ENCODE results near the gene AUTS2.

AUTS2 gene

DNA sequence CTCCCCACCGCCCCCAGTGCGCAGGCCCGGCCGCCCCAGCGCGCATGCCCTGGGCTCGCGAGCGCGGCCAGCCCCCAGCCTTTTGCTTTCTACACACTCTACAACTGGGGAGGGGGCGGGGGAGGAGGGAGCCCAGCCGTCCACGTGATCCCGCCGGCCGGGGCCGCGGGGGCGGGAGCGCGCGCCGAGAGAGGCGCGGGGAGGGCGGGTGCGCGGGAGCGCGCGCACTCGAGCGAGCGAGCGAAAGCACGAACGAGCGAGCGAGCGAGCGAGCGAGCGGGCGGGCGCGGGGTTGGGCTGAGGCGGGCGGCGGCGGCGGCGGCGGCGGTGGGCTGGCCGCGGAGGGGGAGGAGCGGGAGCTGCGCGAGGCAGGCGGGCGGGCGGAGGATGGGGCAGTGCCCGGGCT is at the start of gene AUTS2:
Gene AUTS2 (plus strand): TSS at position 395 of the 406 bp plus-strand sequence. CDS start 1,179 bp downstream, outside the sequence.
- FAIRE-seq = no peak

DNA sequence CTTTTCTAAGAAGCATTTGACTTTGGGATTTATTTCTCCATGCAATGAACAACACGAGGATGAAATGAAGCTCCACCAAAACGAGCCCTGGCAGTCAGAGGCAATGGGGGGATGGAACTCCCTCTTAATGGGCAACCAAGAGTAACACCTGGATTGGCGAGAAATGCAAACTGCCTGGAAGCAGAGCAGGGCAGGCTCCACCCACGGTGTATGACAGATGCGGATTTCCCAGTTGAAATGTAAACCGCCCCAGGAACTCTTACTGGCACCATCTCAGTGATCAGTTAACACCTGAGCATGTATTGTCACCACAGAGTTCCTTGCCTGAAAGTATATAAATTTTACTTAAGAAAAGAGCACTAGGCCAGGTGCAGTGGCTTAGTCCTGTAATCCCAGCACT is 47.3 kb upstream of the AUTS2 start:
- no peak for FAIRE-seq

GRCh38 chr7:69553190-69553589 is 45.1 kb upstream of the AUTS2 start:
- FAIRE-seq = no peak

DNA sequence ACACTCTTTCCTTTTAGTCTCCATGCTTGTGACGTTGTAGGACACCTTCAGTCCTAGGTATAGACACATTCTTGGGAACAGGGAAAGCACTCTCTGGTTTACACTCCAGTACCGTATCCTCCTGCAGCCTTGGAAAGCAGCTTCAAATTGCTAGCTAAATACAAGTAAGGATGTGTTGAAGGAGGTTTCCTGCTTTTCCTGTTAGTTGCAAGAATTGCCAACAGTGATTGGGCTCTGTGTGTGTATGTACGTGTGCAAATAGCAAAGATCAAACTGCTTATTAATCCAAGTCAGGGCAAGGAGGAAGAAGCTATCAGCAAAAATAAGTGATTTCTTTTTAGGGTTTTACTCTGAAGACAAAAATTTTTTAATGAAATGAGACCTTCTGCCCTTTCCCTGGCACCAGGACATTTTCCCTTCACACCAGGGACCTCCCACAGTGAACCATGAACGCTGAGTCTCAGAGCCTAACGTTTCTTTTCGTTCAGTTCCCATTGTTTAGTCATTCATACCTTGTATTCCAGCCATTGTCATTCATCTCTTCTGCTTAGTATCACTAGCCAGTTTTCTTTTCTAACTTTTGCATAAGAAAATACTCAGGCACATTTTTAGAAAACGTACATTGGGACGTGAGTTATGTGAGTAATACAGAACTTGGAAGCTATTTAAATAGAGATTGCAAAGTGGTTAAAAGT is 36.9 kb upstream of the AUTS2 start:
- no peak for FAIRE-seq

GRCh38 chr7:69564454-69565417 is 33.5 kb upstream of the AUTS2 start:
- FAIRE-seq = no peak

DNA sequence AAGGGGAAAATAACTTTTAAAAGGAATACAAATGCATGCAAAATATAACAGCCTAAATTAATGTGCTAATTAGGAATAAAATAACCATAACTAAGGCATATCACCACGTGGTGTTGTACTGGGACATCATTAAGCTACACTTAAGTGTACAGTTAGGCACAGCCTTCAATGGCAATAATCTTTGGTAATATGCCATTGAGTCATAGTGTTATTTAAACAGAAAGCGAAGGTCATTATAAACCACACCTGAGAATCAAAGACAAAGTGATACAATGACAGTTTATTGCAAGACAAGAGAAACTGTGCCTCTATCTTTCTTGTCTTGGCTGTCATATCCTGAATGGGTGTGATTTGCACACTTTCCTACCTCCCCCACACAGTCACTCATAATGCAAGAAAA is 30.5 kb upstream of the AUTS2 start:
- no peak for FAIRE-seq

DNA sequence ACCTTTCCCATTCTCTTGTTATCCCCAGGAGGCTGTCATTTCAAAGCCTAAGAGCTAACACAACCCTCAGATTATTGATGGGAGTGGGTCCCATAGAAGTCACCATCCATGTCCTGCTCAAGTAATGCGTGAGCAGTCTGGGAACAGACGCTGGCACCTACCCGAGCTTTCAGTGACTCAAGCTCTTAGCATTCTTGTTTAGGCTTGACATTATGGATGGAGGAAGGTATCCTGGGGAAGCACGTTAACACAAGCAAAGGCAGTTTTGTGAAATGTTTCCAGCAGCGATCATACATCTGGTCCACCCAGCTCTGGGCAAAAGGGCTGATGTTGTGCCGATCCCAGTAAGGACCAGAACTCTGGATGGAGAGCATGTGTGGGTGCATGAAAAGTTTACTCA is 30.0 kb upstream of the AUTS2 start:
- no peak for FAIRE-seq

DNA sequence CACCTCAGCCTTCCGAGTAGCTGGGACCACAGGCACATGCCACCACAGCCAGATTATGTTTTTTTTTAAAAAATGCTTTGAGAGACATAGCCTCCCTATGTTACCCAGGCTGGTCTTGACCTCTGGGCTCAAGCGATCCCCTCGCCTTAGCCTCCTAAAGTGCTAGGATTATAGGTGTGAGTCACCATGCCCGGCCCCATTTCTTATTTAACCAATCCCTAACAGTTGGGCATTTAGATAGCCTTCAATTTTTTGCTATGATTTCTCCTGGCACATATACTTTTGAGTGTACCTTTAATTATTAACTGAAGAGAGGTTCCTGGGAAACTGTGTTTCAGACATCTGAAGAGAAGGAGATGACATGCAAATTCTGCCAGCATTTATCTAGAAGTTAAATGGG is 22.6 kb upstream of the AUTS2 start:
- FAIRE-seq = no peak

- FAIRE-seq = no peak
These were observed 21.1 kb upstream of the AUTS2 start for GRCh38 chr7:69577221-69577620.

DNA sequence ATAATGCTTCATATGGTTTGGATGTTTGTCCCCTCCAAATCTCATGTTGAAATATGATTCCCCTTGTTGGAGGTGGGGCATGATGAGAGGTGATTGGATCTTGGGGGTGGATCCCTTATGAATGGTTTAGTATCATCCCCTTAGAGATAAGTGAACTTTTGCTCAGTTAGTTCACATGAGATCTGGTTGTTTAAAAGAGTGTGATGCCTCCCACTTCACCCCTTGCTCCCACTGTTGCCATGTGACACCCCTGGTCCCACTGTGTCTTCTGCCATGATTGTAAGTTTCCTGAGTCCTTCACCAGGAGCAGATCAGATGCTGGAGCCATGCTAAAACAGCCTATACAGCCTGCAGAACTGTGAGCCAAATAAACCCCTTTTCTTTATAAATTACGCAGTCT is 13.1 kb upstream of the AUTS2 start:
- no peak for FAIRE-seq

DNA sequence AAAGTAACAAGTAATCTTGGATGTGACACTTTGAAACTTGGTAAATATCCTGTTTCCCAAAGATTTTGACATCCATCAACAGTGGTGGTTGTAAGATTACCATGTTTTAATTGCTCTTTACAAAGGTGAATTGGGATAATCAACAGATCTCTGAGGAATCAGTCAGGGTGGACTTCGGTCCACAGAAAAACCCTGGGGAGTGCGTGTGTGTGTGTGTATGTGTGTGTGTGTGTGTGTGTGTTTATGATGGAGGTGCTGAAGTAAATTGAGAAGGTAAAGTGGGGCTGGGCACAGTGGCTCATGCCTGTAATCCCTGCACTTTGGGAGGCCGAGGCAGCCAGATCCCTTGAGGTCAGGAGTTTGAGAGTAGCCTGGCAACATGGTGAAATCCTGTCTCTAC is 12.0 kb upstream of the AUTS2 start:
- no peak for FAIRE-seq

DNA sequence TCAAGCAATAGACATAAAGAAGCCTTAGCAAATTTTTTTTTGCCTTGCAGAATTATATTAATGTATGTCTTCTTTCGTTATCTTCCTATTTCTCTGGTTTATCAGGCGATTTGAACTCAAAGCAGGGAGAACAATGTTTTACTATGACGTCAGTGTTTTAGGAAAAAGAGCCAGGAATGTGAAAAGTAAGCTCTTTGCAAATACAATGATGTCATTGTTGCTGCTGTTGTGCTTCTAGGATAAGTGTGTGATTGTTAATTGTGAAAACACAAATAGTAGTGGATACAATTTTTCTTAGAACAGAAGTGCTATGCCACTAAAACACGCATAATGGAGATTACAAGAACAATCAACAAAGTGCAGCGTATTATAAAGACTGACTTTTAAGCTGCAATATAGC is 9.5 kb upstream of the AUTS2 start:
- no peak for FAIRE-seq

DNA sequence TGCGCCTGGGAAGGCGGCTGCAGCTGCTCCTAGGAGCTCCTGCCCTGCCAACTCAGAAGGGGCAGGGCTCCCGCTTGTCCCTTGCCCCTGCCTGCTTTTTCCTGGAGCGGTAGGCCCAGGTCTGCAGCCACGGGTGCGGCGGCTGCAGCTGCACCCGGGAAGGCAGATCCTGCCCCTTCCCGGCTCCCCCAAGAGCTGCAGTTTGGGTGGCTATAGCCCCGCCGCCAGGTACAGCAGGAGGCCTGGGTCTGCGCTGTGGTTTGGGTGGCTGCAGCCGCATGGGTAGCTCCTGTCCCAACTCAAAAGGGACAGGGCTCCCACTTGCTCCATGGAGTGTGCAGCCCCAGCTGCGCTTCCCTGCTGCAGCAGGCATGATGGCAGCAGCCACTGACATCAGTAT is 6.5 kb upstream of the AUTS2 start:
- FAIRE-seq = no peak

- no peak for FAIRE-seq
These were observed 4.8 kb upstream of the AUTS2 start for GRCh38 chr7:69593511-69593910.

DNA sequence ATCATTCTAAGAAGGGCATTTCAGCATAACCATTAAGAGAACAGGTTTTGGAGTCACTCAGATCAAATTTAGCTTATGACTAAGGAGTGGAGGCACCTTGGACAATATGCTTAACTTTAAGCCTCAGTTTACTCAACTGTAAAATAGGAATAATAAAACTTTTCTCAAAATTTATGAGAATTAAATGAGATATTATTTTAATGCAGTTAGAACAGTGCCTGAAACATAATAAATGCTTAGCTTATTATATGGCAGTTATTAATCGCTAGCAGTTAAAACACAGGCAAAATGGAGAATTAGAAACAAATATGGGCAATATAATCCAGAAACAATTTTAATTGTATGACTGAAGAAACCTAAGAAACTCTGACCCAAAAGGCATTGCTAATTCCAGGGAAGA is 2.9 kb upstream of the AUTS2 start:
- no peak for FAIRE-seq

GRCh38 chr7:69596056-69596455 is 2.2 kb upstream of the AUTS2 start:
- FAIRE-seq = no peak

DNA sequence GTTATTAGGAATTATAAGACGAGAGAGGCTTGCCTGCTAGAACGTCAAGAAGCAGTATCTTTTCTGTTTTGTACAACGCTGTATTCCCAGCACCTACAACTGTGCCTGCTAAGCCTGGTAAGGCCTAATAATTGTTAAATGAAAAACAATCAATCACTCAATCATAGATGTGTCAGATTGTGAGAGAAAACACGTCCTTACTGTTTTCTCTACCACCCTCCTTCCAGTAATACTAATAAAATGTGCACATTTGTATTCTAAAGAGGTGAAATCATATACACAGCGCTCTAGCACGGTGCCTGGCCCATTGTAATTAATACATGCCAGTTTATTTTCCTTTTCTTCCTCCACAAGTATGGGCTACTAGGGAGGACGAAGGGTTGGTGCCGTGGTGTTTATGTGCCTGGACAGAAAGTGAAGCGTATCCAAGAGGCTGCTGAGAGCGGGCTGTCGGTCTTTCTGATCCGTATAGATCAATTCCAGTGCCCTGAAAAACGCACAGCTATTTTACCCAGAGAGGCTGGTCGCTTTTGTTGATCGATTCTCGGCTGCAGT is 1.5 kb upstream of the AUTS2 start:
- no peak for FAIRE-seq

DNA sequence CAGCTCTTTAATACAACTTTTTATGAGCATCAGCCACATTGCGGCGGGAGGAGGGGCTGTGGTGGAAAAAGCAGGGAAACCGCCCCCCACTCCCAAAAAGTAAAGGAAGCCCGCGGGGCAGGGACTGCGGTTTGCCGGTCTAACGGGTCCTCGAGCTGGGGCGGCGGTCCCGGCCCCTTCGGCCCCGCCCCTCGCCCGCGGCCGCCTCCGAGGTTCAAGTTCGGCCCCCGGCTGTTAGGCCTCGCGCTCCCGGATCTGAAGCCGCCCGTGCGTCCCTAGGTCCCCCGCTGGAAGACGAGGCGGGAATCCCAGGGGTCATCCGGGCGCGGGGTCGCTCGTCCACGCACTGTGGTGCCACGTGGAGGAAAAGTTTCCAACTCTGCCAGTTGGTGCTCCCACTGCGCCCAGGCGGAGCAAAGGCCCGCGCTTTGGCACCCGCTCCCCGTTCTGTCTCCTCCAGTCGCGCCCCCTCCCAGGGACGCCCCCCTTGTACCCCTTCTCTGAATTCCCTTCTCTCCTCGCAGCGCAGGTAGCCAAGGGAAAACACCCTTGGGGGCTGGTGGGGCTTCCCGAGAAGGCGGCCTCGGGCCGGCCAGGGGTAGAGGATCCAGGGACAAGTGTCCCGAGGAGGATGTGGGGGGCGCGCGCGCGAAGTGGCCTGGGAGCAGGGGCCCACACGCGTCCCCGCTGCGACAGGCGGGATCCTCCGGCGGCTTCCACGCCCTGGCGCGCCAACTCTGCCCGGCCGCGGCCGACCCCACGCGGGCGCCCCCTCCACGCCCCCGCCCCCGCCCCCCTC is 798 bp upstream of the AUTS2 start:
- FAIRE-seq = no peak

DNA sequence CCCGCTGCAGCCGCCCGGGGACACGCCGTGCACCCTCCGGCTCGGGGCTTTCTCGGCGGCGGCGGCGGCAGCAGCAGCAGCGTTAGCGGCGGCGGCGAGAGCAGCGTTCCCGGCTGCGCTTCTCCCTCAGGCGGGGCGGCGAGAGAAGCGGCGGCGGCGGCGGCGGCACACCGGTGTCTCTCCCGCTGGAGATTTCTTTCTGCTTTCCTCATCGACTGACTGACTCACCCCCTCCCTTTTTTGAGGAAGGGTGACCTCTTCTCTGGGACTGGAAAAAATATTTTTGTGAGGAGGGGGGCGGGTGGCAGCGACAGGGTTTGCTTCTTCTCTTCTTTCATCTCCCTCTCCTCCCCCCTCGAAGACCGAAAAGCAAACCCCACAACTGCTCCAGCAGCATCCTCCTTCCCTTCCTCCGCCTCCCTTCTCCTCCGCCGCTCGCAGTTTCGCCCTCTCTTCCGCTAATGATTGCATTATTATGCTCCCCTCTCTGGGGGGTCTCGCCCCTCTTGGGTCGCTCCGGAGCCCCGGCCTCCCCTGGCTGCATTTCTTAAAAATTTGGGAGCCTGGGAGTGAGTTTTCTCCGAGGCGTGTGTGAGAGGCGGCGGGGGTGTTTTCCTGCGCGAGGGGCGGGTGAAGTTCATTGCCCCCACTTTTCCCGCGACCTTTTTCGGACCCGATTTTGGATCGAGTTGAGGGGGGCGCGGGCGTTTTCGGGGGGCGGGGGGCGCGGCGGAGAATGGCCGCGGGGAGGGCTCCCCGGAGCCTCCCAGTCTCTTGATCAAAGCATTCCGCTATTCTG is 411 bp downstream of the AUTS2 start:
- no peak for FAIRE-seq

DNA sequence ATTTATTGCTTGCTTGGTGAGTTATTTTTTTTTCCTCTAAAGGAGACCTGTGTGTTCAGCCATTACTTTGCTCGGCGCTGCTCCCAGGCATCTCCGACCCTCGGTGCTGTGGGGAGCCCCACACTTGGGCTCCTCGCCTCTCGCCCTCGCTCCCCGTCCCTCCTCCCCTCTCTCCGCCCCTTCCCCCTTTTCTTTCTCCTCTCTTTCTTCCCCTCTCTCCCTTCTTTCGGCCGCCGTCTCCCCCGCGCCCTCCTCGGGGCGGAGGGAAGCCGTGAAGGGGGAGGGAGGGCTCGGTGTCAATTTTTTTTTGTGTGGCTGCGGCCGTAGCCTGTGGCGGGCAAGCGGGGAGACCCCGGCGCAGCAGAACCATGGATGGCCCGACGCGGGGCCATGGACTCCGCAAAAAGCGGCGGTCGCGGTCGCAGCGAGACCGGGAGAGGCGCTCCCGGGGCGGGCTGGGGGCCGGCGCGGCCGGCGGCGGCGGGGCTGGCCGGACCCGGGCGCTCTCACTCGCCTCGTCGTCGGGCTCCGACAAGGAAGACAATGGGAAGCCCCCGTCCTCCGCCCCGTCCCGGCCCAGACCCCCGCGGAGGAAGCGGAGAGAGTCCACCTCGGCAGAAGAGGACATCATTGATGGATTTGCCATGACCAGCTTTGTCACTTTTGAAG is 1.1 kb downstream of the AUTS2 start:
- FAIRE-seq = no peak

- FAIRE-seq = no peak
These were observed 1.9 kb downstream of the AUTS2 start for GRCh38 chr7:69599955-69600709.

Data from A204.1 (cell line).